Small intestine (tissue), 7 donors: ENCODE measurements around the gene TAS2R39. TPM values are rescaled to one million over a fixed set of nuclear protein-coding genes. Genes with fewer than 3 reads are reported as not detected.
A peak's percentile ranks its signal among the peaks of the same experiment; 100 is the strongest.
"Not testable (repeated sequence)": the region's sequence is repeated elsewhere in the genome, so short reads cannot be mapped to it uniquely, and the experiment has no call there.

Experiments
- DNase-seq, 2 donors: peaks; one replicate each; pipeline versions ENCODE4 v3.0.0 to v3.0.0-alpha.2; 2013
- FAIRE-seq: peaks from 2 replicates; lab custom pipeline; 2012; peaks lifted over from hg19 to GRCh38; lab: Jason Lieb, UNC
- H3K27ac ChIP-seq, 3 donors: one replicate each; pipeline ENCODE4 v1.5.1; 2013; ENCODE audit warnings: low read length in 2 of 3, mild to moderate bottlenecking in 2 of 3, control low read depth in 1 of 3, inconsistent platforms in 1 of 3, low read depth in 1 of 3, moderate library complexity in 1 of 3
- H3K27me3 ChIP-seq, 3 donors: one replicate each; pipeline ENCODE4 v1.6.1; 2013; ENCODE audit warnings: low read length in 3 of 3, inconsistent platforms in 1 of 3; ENCODE audit not compliant: control insufficient read depth in 3 of 3, insufficient read depth in 3 of 3
- H3K36me3 ChIP-seq, 3 donors: one replicate each; pipeline ENCODE4 v1.6.1; 2013; ENCODE audit warnings: low read length in 3 of 3, inconsistent platforms in 1 of 3, low read depth in 1 of 3, mild to moderate bottlenecking in 1 of 3, moderate library complexity in 1 of 3; ENCODE audit not compliant: control insufficient read depth in 3 of 3, insufficient read depth in 2 of 3
- H3K4me1 ChIP-seq, 3 donors: one replicate each; pipeline ENCODE4 v1.6.1; 2013; ENCODE audit warnings: low read length in 2 of 3, inconsistent platforms in 1 of 3, low read depth in 1 of 3, mild to moderate bottlenecking in 1 of 3, moderate library complexity in 1 of 3; ENCODE audit not compliant: control insufficient read depth in 3 of 3, insufficient read depth in 2 of 3
- H3K4me3 ChIP-seq, 3 donors: one replicate each; pipeline ENCODE4 v1.5.1; 2013; ENCODE audit warnings: low read length in 3 of 3, control low read depth in 1 of 3, inconsistent platforms in 1 of 3, low read depth in 1 of 3, mild to moderate bottlenecking in 1 of 3, moderate library complexity in 1 of 3
- H3K9me3 ChIP-seq, 2 donors: one replicate each; pipeline ENCODE4 v1.6.1; 2013; ENCODE audit warnings: low read depth in 1 of 2, low read length in 1 of 2; ENCODE audit not compliant: control insufficient read depth in 2 of 2, insufficient read depth in 1 of 2
- WGBS, 3 donors: extraction: QIAGEN DNeasy Blood & Tissue Kit; methylation state at CpG; one replicate each; pipeline ENCODE4 v1.1.7; 2013; 5-methylcytosine and 5-hydroxymethylcytosine counted together
- polyA plus RNA-seq, 4 donors: library from polyadenylated mRNA; stranded (reverse) in 3 of 4; unstranded in 1 of 4; fragments of 200-250 nt in 3 of 4; fragments of 120-200 nt in 1 of 4; gene quantifications; one replicate each; pipeline versions ENCODE4 v1.2.1 to v1.2.3, GENCODE V29; 2013
- donor health status: healthy with polysubstance abuse.
- donor health status: control.
- donor health status: control.
- donor health status: Bipolar disorder and iron deficiency.
- donor health status: healthy.

TAS2R39 gene
- polyA plus RNA-seq, 4 donors = not detected

GRCh38 chr7:143203386-143203785, 20.2 kb downstream of the TAS2R39 start:
- no peaks in the 10 kb centered on the region for H3K9me3 ChIP-seq
- H3K4me3 ChIP-seq = no peak overlapping the region
- peaks cover 0 to 2% (median 0%) of the 10 kb centered on the region in 3 donors for H3K27me3 ChIP-seq
- no peaks in the 10 kb centered on the region for H3K4me1 ChIP-seq
- no peak overlapping the region for H3K27ac ChIP-seq
- no peaks in the 10 kb centered on the region for H3K36me3 ChIP-seq
- no peak for FAIRE-seq
- no peak for DNase-seq
- WGBS, 3 donors = 90 to 97% (median 93%) methylated on average over 3 of the region's 3 CpGs

GRCh38 chr7:143205560-143206293, 22.5 kb downstream of the TAS2R39 start:
- Histone ChIP-seq H3K4me1 (no peaks in the 10 kb centered on the region), H3K27ac (no peak overlapping the region), H3K36me3 (no peaks in the 10 kb centered on the region), H3K4me3 (no peak overlapping the region), H3K27me3 (peaks cover 0 to 5% (median 0%) of the 10 kb centered on the region in 3 donors), H3K9me3 (no peaks in the 10 kb centered on the region)
- WGBS, 3 donors = 44 to 54% (median 53%) methylated on average over 13 of the region's 13 CpGs
- no peak for FAIRE-seq
- peak in 1 of 2 donors; percentile 10 for DNase-seq

- Histone ChIP-seq H3K4me1 (no peaks in the 10 kb centered on the region), H3K27me3 (peaks cover 0 to 2% (median 0%) of the 10 kb centered on the region in 3 donors), H3K9me3 (peaks cover 0 to 4% of the 10 kb centered on the region in 2 donors), H3K36me3 (no peaks in the 10 kb centered on the region), H3K4me3 (no peak overlapping the region), H3K27ac (no peak overlapping the region)
- no peak for FAIRE-seq
- DNase-seq = no peak
- WGBS, 3 donors = 13 to 33% (median 31%) methylated on average over 4 of the region's 4 CpGs
These were observed 27.3 kb downstream of the TAS2R39 start for GRCh38 chr7:143210541-143210940.

DNA sequence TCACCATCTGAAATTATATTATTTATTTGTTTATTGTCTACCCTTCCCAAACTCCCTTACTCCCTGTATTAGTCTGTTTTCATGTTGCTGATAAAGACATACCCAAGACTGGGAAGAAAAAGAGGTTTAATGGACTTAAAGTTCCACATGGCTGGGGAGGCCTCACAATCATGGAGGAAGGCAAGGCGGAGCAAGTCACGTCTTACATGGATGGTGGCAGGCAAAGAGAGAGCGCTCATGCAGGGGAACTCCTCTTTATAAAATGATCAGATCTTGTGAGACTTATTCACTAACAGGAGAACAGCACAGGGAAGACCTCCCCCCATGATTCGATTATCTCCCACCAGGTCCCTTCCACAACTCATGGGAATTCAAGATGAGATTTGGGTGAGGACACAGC, 30.3 kb downstream of the TAS2R39 start:
- H3K4me3 ChIP-seq, H3K9me3 ChIP-seq, H3K27ac ChIP-seq, FAIRE-seq, H3K27me3 ChIP-seq, H3K4me1 ChIP-seq, H3K36me3 ChIP-seq, DNase-seq: not testable (repeated sequence)
- WGBS, 3 donors = 93 to 95% (median 93%) methylated on average over 4 of the region's 4 CpGs

DNA sequence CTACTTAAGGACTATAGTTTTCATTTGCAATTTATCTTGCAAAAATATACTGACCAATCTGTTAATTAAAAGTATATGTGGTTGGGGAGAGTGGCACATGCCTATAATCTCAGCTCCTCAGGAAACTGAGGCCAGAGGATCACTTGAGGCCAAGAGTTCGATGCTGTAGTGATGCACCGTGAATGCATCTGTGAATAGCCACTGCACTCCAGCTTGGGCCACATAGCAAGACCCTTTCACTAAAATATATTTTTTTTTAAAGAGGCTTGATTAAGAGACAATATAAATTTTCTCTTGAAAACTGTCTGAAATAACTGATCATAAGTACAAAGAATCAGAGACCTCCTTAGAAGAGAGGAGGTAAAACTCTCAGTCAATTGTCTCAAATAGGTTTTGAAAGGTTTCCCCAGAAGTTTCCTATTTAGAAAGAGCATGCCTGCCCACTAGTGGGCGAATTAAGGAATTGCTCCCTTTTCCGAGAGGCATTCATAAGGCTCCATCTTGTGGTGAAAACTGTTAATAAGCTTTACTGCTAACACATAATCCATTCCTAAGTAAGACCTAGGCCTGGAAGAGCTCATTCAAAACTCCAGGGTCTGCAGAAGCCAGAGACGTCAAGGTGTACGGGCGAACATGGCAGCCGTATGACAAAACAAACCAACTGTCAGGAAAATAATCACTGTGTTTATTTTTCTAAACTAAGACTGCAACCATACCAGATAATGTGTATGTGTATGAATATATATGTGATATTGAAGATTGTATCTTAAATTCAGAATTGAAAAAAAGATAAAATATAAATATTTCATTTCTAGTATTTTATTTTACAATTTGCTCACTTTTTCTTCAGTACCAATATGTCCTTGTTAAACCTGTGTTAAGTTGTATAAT, 31.8 kb downstream of the TAS2R39 start:
- Histone ChIP-seq H3K9me3 (peaks cover 0 to 4% of the 10 kb centered on the region in 2 donors), H3K4me1 (no peaks in the 10 kb centered on the region), H3K36me3 (no peaks in the 10 kb centered on the region), H3K27ac (no peak overlapping the region), H3K27me3 (no peaks in the 10 kb centered on the region), H3K4me3 (no peak overlapping the region)
- 17 to 21% (median 20%) methylated on average over 8 of the region's 8 CpGs for WGBS, 3 donors
- DNase-seq = peak; percentile 85 to 86
- no peak for FAIRE-seq

- Histone ChIP-seq H3K4me3 (no peak overlapping the region), H3K27me3 (no peaks in the 10 kb centered on the region), H3K36me3 (no peaks in the 10 kb centered on the region), H3K9me3 (peaks cover 0 to 4% of the 10 kb centered on the region in 2 donors), H3K4me1 (no peaks in the 10 kb centered on the region), H3K27ac (no peak overlapping the region)
- WGBS, 3 donors = 87 to 90% (median 90%) methylated on average over 6 of the region's 6 CpGs
- DNase-seq = no peak
- no peak for FAIRE-seq
These were observed 32.9 kb downstream of the TAS2R39 start for GRCh38 chr7:143216151-143216550.

DNA sequence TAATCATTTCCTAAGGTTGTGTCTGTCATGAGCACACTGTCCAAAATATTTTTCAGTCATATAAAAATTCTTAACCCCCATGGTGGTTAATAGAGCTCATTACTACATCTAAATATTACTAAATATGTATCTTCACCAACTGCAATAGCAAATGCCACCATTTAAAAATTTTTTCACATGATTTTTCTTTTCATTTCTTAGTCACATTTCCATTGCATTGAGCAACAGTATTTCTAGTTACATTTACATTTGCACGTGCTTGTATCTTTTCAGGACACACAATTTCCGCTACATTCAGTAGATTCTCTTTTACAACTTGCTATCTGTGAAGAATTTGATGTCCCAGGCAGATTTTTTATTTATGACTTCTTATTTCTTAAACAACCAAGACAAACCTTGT, 33.5 kb downstream of the TAS2R39 start:
- H3K27ac ChIP-seq = no peak overlapping the region
- H3K4me3 ChIP-seq = no peak overlapping the region
- 86 to 93% (median 87%) methylated on average over 2 of the region's 2 CpGs for WGBS, 3 donors
- H3K27me3 ChIP-seq = no peaks in the 10 kb centered on the region
- H3K36me3 ChIP-seq = no peaks in the 10 kb centered on the region
- FAIRE-seq (no peak), DNase-seq (no peak)
- no peaks in the 10 kb centered on the region for H3K4me1 ChIP-seq
- H3K9me3 ChIP-seq = peaks cover 0 to 4% of the 10 kb centered on the region in 2 donors

DNA sequence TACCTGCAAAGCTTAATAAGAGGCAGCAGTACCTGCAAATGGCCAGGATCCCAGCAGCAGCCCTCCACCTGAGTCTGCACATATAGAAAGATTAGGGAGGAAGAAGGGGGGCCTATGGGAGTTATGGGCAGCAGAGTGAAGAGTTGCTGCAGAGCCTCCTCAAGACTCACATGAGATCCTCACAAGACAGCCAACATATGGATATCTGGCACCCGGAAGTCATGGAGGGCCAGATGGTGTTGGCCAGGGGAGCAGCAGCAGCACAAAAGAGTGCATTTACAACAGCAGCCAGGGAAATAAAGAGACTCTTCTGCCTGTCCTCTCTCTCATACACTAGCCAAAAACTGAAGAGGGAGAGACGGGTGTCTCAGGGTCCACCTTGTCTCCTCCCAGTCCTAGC, 34.6 kb downstream of the TAS2R39 start:
- Histone ChIP-seq H3K36me3 (no peaks in the 10 kb centered on the region), H3K27me3 (no peaks in the 10 kb centered on the region), H3K9me3 (no peaks in the 10 kb centered on the region), H3K4me1 (no peaks in the 10 kb centered on the region), H3K4me3 (no peak overlapping the region), H3K27ac (no peak overlapping the region)
- DNase-seq = no peak
- 77 to 90% (median 79%) methylated on average over 2 of the region's 2 CpGs for WGBS, 3 donors
- FAIRE-seq = no peak
